ENCODE measurements around the gene TMEM98.
"Not testable (repeated sequence)": the region's sequence is repeated elsewhere in the genome, so short reads cannot be mapped to it uniquely, and the experiment has no call there.

The TMEM98 gene

GRCh38 chr17:32987453-32987805 lies 59.5 kb downstream of the TMEM98 start:
- not testable (repeated sequence) for DNase-seq

DNA sequence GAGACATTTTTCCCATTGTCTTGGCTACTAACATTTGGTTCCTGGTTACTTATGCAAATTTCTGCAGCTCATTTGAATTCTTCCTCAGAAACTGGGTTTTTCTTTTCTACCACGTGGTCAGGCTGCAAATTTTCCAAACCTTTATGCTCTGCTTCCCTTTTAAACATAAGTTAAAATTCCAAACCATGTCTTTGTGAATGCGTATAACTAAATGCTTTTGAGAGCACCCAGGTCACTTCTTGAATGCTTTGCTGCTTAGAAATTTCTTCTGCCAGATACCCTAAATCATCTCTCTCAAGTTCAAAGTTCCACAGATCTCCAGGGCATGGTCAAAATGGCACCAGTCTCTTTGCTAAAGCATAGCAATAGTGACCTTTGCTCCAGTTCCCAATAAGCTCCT lies 59.9 kb downstream of the TMEM98 start:
- DNase-seq, result not testable (repeated sequence)

- DNase-seq, result no peak
Observed at GRCh38 chr17:32988481-32989101, 60.6 kb downstream of the TMEM98 start.

- DNase-seq, result no peak
Observed at GRCh38 chr17:32992321-32993033, 64.5 kb downstream of the TMEM98 start.

DNA sequence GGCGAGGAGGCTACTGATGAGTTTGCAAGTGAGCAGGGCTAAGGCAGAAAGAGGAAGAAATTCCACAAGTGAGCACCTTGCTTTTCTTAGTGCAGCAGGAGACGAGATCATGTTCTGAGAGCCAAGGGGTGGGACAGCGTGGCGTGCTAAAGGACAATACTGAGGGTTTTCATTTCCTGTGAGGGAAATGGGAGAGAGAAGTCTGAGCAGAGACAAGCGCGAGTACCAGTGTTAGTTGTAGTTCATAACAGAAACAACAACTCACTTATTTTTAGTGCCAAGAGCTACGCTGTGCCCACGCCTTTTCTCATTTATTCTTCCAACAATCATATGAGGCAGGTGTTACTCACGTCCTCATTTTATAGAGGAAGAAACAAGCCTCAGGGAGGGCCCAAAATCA lies 66.0 kb downstream of the TMEM98 start:
- DNase-seq, result no peak

Data from NCI-H187 treated with DMSO at 0.1 percent for 48 hours (cell line).